HG03558 (cell line): Measurements from ENCODE around the gene PTHLH.

Experiments used
- ATAC-seq: cut with Tn5 transposase; IDR thresholded peaks from one replicate; pipeline ENCODE4 v1.9.1; 2021; ENCODE audit warnings: moderate number of reproducible peaks; ENCODE audit not compliant: unreplicated experiment; ENCODE audit errors: extremely low read depth

Gene PTHLH

DNA sequence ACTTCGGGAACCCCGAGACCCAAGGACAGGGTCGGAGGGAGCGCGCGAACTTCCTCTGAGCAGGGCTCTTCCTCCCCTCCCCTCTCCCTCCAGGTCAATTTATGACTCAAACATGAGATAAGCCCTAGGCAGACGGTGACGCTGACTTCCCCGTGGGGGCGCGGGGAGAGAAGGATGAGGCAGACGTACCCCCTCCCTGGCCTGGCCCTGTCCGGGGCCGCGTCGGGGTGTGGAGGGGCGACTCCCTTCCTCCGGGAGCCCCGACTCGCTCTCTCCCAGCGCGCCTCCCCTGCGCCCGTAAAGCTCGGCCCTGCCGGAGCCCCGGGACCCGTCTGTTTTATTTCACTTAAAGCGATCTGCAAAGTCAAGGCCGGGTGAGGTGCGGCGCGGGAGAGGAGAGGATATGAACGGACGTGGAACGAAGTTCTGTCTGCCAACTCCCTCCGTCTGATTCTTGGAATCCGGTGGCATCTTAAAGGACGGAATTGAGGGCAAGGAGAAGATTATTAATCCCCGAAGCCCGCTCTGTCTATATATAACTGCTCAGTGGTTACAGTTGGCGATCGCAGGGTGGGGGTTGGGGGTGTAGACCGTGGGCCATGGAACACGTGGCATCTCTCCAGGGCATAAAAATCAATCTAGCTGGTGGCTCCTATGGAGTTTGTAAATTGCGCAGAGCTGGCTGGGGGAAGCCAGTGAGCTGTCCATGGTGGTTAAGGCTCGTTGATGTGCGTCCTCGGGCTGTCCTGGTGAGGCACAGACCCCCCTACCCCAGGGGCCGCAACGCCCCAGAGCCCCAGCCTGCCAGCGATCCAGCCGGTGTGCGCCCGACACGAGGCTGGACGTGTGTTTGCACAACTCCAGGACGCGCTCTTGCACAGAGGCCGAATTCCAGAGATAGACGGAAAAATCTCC, 2.9 kb upstream of the PTHLH start:
- no peak for ATAC-seq

DNA sequence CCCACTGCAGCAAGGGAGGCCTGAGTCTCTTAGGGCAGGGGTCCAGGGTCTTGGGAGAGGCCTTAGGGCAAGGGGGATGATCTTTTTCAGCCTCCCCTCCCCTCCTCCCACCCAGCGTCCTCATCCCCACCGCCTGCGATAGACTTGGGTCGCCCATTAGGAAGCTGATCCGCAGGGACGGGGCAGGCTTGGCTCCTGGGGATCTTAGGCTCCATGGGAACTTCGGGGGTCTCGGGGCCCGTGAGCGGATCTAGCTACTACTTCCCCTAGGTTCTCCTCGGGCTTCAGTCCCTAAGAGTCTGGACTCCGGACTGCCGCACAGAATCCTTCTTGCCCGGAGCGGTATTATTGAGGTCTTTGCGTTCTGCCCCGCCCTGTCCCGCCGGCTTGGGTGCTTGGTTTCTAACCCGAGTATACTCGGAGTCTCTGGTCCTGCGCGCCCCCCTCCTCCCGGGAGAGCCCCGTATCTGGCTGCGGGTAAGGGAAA, 2.2 kb upstream of the PTHLH start:
- no peak for ATAC-seq

DNA sequence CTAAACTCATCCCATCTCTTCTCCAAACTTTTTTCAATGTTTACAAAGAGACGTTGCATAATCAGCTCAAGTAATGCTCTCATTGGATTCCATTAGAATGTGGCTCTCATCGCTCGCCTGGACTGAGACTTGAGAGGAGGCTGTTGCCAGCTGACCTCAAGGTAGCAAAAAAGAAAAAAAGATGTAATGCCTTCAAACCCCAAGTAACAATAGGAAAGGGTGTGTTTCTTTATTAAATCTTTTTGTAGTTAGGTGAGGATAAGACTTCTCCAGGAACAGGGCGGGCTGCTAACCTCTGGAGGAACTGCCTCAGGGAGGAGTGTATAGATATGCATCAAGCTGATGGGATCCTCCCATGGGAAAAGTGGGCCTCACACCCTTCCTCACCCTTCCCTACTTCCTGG, 956 bp upstream of the PTHLH start:
- no peak for ATAC-seq

DNA sequence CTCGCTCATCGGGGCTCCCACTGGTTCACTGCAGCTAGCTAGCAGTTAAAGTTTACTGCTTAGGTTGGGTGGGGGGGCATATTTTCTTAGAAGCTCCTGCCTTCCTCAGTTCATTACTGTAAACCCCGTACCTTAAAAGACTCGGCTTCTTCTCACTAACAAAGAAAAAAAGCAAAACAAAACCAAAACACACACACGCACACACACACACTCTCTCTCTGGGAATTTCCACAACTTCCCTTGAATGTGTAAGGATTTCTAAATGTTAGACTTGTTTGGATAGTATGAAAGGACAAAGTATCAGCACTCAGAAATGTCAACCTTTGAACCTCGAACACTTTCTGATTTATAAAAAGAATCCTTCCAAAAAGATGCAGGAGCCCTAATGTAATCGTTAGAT, 927 bp downstream of the PTHLH start:
- no peak for ATAC-seq

DNA sequence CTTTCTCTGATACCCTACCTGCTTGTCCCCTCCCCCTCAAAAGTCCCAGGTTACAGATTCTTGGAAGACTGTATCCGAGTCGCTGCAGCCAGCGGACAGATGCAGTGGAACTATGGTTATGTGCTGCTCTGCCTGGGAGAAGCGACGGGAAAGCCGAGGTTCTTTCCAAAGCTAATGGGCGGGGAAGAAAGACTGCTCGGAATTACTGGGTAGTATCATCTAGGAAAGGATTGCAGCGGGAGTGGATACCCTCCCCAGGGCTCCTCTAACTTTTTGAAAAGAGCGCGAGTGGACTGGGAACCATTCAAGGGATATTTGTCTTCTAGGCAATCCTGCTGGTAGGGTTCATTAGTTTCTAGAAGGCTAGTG, 1.4 kb downstream of the PTHLH start:
- no peak for ATAC-seq

DNA sequence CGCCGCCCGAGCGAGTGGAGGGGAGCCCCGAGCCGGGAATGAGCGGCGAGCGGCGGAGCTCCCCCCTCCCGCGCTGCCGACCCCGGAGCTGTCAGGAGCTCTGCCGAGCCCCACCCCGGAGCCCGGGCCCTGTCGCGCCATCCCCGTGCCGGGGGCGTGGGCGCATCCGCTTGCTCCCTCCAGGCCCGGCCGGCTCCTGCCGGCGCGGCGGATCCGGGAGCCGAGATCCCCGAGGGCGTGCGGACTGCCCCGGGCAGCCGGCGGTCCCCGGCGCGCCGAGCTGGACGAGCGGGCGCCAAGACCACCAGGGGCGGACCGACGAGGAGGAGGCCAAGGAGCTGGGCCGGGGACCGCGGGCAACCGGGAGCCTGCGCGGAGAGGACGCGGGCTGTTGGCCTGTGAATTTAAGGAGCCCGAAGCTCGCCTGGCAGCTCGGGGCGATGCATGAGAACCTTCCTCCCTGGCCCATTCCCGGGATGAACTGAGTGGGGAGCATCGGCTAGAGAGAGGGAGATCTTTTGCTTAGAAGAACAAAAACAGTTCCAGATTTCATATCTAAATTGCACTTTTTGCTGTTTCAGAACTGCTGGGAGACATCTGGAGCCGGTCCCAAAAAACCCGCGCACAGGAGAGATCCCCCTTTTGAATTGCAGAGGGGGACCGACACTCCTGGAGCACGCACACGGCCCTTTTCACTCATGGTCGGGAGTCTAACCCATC, 2.0 kb downstream of the PTHLH start:
- ATAC-seq = peak; percentile 11

DNA sequence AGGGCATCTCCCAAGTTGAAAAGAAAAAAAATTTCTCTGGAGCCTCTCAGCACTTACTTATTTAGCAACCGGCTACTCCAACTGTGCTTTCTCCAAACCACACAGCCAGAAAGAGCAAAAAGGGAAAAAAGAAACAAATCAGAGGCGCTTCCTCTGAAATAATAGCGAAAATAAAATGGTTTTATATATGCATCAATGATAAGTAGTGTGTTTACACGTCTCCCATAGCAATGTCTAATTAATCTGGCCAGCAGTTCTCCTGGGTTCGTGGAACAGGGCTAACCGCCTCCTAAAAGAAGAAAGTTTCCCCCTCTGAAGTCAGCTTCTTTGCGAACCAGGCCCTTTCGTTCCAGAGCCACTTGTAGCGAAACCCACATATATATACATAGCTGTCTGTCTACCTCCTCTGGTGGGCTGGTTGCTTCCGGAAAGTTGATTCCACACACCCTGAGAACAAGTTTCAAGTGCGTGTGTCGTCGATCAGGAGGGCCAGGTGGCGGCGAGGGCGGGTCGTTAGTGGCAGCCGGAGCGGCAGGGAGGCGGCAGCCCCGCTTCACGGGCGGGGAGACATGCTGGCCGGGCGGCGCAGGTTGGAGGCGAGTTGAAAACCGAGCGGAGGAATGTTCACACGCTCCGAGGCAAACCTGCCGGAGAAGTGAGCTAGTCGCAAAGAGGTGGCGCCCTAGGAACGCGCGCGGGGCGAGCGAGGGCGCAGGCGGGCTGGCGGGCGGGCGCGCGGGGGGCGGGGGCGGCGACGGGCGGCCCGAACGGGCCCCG, 2.7 kb downstream of the PTHLH start:
- ATAC-seq = peak; percentile 70

DNA sequence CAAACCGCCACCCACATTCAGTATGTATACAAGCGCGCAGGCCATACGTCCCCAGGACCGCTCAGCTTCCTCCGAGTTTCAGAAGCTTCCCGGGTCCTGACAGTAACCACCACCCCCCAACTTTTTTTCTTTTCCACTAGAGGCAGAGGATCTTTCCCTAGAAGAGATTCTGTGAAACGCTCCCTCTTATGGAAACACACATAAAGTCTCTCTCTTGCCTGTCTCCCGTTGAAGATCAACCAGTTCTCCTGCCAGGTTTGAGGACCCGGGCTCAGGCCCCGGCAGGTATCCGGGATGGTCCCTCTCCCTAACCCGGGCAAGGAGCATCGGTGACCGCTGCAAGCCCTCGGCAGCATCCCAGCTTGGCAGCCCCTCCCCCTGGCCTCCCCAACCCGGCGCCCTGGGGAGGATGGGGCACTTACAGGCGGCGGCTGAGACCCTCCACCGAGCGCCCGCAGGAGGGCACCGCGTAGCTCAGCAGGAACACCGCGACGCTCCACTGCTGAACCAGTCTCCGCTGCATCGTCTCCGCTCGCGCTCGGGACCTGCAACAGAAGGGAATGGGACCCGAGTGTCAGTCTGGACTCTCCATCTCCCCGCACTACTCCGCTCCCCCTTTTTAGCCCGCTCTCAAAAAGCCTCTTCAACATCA, 3.4 kb downstream of the PTHLH start:
- ATAC-seq = no peak

DNA sequence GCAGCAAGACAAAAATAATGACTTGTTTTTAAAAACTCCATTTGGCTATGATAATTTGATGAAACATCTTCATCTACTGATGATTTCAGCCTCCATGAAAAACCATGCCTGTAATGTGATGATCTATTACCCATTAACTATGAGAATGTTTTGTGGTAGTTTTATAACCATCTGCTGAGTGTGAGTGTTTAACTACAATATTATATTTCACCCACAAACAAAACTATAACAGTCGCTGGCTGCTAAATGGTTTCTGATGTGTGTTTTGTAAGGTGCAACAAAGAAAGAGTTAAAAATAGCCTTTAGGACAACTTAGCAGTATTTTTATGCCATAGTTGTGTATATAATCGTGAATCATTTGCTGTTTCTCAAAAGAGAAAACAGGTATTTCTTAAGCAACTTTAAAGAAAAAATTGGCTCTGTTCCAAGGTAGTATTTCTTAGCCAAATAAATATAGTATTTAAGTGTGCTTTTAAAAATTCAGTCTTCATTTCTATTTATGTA, 4.9 kb downstream of the PTHLH start:
- ATAC-seq = no peak

DNA sequence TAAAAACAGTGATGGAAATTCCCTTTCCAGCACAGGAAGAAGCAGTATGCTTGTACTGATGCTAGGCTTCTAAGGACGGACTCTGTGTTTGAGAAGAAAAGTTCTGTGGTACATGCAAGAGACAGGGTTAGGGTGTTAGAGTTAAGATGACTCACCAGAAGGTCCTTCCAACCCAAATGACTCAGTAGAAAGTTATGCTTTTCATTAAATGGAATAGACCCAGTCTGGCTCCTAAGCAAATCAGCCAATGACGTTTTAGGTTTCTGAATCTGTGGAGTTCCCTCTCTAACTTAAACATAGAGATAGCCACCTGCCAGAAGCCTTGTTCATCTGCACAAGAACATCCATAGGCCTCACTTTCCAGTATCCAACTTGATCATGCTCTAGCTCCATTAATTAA, 5.7 kb downstream of the PTHLH start:
- no peak for ATAC-seq

DNA sequence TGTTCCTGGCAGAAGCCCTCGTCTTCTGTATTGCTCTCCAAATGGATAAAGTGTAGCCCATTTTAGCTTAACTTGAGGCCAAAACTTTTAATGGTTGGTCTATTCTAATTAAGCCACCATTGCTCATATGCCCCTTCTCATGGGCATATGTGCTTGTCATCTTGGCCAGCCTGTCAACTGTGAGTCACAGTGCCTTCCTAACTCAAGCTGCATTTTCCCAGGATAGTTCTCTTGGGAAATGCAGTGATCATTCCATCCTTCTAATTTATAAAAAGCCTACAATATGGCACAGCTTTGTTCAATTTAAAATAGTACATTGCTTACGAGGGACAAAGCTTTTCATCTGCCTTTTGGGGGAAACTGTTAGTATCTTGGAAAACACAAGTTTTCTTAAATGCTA, 6.6 kb downstream of the PTHLH start:
- ATAC-seq = no peak

DNA sequence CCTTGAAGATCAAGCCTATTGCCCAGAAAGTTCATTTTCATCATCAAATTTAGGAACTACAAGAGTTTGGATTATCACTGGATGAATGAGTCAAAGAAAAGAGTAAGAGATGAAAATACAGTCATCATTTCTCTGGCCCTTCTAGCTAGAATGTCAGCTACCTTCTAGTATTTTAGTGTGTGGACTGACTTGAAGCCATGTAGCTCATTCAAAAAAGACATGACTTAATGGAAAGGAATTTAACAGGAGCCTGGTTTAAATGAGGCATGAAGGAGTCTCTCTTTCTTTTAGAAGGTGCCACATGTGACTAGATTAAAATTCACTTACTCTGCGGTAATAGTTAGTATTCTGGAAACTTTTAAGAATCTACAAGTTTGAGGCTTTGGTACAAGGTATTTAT, 7.1 kb downstream of the PTHLH start:
- no peak for ATAC-seq

DNA sequence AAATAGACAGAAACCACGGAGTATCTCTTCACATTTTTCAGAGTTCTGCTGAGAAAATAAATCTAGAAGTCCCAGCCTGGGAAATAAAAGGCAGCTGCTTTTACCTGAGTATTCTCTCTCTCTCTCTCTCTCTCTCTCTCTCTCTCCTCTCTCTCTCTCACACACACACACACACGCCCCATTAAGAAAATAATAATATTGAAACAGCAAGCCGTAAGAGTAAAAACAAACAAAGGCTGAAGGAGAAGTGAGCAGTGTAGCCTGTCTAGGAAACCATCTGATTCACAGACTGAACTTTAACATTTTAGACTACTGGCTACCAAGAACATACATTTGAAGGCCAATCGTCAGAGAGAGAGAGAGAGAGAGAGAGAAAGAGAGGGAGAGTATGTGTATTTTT, 8.4 kb downstream of the PTHLH start:
- no peak for ATAC-seq

DNA sequence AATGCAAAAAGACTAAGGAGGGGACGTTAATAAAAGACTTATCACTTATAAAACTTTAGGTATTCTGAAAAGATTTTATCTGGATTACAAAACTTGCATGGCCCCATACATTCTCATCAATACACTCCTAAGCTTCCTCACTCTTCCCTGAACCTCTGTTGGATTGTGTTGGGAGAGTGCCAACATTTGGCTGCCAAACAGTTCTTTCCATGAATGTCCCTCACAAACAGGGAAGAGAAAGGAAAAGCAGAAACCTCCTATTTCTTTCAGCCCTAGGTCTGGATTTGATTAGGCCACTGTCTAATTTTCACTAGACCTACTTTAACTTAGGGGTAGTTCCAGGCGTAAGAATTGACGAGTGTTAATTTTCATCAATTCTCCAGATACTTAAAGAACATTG, 11.7 kb downstream of the PTHLH start:
- no peak for ATAC-seq

DNA sequence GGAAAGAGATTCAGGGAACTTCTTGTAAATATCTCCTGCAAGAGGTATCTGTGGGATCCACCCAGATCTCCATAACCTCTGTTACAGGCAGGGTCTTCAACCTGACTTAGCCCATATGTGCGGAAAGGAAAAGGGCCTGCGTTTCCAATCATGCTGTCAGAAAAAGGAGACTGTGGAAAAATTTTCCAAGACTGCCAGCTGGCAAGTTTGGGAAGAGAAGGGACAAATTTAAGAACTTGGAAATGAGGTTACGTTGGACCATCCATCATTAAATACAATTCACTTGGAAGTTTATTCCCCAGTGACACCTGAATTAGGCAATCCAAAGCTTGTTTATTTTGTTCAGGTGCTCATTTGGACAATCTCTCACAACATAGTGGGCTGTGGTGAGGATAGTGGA, 13.9 kb downstream of the PTHLH start:
- ATAC-seq = no peak

DNA sequence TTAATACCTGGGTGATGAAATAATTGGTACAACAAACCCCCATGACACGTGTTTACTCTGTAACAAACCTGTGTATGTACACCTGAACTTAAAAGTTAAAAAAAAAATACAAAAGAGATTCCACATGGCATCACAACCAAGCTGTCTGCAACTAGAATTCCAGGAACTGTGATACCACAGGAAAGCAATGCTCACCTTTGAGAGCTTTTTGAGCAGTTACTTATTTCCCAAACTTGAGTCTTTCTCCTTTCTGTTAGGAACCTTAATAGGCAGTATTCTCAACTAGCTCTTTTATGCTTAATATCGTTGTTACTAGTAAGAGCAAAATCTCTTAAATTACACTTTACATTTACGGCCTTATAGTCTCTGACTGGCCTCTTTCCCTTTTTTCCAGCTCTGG, 15.2 kb downstream of the PTHLH start:
- no peak for ATAC-seq

DNA sequence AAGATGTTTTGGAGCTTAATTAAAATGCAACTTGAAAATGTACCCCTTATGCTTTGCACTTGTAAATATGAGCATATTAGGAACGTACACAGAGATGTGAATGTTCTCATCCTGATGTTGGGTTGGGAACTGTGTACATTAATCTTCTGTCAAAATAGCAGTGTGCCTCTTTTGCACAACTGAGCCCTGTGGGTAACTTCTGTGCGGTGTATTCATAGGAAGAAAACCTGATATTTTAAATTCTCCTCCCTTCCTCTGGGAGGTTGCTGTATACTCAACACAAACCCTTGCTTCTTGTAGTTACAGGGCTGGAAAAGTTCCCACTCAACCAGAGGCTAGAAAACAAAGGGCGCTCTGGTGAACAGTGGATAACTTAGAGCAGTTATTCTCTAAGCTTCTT, 18.7 kb downstream of the PTHLH start:
- ATAC-seq = no peak

DNA sequence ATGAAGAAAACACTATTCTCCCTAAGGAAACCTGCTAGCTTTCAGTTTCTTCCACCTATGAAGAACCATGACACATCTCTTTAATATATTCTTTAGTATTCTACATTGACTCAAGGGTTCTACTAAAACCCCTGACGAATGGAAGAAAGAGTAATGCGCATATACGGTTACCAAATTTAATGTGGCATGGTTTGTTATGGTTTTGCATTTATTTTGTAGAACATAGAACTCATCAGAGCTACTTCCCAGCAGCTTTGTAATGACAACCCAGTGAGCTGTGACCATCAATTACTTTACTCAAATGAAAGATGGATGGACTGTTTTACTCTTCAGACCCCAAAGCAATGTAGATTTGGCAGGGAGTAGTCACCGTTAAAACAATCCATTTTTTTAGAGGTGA, 19.2 kb downstream of the PTHLH start:
- ATAC-seq = no peak

DNA sequence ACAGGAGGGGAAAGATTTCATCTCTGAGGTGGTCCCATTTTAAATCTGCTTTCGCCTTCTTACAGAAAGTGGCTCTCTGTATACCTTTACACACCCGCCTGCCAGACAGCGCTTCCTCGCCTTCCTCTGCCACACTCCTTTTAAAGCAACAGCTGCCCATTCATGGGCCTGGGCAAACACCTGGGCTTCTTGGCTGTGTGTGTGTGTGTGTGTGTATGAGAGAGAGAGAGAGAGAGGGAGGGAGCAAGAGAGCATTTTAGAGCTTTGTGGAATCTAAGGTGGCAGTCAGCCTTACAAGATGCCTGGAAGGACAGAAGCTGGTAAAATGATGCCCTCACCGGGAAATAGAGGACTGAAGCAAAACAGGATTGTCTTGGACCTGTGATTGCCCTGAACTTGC, 20.0 kb downstream of the PTHLH start:
- no peak for ATAC-seq

DNA sequence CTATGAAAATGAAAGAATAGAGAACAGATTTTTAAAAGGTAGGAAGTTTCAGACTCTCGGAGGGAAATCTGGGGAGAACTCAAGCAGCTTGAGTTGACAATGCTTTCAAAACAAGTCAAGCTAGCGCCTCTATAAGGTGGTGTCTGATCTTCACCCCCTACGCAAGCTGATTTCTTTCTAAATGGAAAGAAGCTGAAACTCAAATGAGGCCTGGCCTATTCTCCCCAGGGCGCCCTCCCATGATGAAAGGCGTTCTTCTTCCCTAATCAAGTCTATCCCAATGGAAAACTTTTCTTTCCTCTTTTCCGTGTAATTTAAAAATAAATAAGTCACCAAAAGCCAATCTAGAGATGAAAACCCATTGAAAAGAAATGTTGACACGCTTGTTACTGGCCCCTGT, 20.6 kb downstream of the PTHLH start:
- ATAC-seq = no peak
